Stimulated activated CD8-positive, alpha-beta memory T cell treated with anti-CD3 and anti-CD28 coated beads, Interleukin-4, amount 100 ng/mL, for 1 hour (primary cell): ENCODE results near the gene MRPL28.
"Not testable (repeated sequence)": the region's sequence is repeated elsewhere in the genome, so short reads cannot be mapped to it uniquely, and the experiment has no call there.

Source experiments
- DNase-seq, 2 donors: peaks; one replicate each; pipeline ENCODE4 v3.0.0-alpha.2; 2020; ENCODE audit warnings: low read depth in 2 of 2, low spot score in 1 of 2

Gene MRPL28

DNA sequence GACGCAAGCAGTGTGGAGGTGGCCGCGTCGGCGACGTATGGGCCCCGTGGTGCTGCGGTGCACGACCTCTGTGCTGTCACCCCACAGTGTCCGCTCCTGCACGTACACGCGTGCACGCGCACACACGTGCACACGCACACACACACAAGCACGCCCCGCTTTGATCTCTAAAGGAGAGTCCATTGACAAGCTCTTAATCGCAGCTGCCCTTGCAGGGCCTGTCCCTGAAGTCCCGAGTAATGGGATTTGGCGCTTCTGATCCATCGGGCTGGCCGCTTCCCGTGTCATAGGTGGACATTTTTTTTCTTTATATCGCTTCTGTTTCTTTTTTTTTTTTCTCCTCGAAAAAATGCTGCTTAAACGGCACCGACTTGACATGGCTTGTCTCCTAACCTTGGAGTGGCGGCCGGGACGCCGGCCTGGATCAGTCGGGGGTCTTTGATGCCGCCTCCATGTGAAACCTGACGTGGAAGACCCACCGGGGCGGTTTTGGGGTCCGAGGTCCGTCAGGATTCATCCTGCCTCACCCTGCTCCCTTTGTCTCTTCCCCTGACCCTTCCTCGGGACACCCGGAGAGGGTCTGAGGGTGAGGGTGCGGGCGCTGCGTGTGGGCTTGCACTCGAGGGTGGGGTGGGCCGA, 9.5 kb downstream of the MRPL28 start:
- DNase-seq = no peak

DNA sequence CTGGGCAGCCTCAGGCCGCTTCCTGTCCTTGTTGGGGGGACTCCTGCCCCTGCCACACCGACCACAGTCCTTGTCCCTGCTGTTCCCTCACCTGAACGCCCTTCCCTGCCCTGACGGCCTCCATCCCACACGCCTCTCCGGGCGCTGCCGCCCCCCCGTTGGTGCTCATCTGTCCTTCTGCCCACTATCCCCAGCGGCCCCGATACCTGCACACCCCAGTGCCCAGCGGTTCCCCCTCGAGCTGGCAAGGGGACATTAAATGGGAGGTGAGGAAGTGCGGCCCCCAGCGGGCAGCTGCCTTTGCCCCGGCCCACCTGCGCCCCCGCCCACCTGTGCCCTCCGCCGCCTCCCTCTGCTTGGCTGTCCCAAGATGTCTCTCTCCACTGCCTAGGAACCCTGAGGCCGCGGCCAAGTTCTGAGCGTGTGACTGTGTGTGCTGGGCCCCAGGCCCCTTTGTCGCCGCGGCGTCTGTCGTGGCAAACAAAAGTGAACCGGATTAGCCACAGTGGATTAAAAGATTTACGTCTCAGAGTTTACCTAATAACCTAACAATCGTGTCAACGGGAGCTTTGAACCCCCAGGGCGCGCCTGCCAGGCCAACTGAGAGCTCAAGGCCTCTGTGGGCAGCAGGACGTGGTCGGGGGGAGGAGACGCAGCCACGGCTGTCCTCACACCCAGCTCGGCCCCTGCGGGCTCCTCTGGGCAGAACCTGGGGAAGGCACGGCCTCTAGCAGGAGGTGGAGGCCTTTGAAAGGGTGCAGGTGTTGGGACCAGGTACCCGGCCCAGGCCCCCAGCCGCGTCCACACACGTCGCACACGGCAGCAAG, 10.3 kb downstream of the MRPL28 start:
- DNase-seq = no peak

DNA sequence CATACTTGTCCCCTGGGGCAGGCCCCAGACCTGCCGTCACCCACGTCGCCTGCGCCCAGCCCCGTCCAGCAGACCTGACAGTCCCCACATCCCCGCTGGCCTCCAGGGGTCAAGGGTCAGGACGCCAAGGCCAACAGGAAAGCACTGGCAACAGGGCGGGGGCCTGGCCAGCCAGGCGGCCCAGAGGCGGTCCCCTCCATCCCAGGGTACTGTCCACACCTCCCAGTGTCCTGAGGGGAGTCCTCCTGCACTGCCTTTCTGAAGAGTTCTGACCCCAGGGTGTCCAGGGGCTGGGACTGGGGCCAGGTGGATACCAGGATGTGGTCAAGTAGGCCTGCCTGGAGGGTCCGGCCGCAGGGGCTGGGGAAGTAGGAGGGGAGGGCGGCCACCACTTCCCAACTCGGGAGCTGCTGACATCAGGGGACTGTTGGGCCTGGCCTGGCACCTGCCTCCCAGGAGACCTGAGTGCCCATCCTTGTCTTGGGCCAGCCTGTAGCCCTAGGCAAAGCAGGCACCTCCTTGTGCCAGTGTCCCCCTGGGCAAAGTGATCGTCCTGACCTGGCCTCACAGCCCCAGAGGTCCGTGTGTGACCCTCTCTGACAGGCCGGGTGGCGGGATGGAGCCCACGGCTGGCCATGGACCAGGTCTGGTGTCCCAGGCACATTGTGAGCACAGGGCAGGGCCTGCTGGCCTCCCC, 11.1 kb downstream of the MRPL28 start:
- no peak for DNase-seq

DNA sequence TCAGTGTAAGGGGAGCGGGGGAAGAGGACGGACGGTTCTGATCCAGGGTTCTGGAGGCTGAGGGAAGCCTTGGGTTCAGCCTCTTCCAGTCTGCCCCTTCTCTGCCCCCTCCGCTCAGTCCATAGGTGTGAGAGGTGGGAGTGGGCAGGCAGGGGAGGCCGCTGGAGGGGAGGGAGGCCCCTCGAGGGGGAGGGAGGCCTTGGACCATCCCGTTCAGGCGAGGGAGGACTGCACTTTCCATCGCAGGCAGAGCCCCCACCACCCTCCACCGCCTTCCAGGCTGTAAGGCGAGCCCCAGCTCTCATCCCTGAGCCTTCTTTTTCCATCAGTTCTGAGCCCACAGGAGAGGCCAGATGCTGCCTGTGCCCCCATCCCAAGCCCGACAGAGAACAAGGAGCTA, 13.6 kb downstream of the MRPL28 start:
- no peak for DNase-seq

DNA sequence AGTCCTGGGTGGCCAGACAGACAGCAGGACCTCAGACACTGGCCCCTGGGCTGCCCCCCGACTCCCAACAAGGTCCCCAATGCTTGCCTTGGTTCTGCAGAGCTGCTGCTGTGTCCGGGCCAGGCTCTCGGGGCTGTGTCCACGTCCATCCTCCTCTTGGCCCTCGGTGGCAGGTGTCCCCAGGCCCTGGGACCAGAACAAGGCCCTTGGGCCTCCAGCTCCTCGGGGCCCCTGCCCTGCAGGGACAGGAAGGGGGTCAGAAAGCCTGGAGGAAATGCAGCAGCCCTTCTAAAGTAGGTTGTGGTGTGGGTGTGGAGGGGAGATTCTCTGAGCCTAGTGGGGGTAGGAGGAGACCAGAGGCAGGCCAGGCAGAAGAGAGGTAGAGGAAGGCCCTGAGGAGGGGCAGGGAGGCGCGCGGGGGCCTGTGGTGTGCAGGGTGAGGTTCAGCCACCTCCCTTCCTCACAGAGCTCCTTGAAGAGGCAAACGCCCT, 15.3 kb downstream of the MRPL28 start:
- DNase-seq = peak in 1 of 2 donors; percentile 38

DNA sequence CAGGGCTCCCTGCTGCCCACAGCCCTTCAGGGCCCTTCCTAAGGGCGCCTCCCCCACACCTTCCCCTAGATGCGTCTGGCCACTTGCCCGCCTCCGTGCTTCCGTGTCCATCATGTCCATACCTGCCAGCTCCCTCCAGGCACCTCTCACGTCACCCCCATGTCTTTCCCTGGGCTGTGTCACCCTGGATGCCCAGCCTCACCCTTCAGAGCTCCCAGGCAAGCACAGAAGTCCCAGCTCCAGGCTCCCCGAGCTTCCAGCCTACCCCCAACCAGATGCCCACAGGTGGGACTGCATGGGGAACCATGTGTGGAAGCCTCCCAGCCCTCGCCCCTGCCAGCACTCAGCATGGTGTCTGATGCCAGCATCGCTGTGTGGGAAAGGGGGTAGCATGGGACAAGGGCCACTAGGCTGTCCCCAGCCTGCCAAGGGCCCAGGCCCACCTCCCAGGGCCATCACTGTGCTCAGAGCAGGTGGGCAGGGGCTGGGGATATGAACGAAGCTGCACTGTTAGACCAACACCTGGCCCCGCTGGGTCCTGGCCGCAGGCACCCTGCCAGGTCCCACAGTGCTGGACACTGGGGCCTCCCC, 16.0 kb downstream of the MRPL28 start:
- DNase-seq = no peak

DNA sequence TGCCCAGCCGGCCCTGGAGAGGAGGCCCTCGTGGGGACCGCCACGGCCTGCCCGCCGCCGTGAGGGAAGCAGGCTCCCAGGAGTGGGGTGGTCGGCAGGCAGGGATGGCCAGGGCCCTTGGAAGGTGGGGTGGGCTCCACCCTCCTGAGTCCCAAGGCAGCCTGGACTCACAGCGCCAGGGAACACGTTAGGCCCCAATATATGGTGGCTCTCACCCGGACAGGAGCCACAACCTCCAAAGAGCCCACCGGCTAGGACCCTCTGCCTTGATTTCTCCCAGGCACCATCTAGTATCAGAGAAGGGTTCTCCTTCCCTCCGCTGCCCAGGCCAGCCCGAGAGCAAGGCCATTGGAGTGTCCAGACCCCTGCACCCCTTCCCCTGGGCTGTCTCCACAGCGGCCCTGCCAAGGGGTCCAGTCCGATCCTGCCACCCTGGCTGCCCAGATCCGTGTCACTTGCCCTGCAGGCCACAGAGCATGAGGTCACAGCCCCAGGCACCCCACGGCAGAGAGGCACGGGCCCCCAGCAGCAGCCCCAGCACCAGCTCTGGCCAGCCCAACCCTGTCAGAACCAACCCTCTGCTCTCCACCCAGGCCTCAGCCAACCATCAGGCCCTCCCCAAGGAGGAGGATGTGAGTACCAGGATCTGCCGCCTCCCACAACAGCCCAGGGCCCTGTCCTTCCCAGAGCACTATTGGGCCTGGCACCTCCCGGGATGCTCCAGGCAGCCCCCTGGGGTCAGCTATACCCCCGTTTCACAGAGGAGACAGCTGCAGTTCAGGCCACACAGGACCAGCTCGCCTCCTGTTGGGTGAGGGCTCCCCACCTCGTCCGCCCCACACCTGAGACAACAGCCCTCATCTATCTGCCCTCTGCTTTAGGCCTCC, 16.7 kb downstream of the MRPL28 start:
- no peak for DNase-seq

DNA sequence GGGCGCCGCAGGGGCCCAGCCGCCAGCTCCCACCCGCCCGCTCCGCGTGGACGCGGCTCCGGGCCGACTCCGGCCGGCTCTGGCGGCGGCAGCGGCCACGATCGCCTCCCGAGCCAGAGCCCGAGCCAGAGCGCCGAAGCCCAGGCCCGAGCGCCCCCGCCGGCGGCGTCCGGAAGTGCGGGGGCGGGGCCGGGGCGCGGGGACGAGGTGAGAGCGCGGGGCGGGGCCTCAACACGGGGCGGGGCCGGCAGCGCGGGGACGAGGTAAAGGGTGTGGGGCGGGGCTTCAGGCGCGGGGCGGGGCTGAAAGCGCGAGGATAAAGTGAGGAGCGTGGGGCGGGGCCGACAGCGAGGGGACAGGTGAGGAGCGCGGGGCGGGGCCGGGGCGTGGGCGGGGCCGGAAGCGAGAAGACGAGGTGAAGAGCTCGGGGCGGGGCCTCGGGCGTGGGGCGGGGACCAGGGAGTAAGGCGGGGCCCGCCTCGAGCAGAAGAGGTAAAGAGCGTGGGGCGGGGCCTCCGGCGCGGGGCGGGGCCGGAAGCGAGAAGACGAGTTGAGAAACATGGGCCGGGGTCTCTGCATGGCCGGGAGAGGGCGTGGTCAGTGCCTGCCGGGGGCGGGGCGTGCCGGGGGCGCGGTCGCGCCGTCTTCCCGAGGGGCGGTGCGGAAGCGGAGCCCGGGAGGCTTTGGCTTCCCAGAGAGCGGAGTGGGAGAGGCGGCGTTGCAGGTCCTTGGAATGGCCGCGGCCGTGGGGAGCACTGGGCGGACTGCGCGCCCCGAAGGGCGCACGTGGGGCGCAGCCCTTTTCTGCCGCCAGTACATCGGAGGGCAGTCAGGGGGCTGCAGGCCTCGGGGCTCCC, 17.6 kb downstream of the MRPL28 start, which contains the start of gene AXIN1:
Gene AXIN1 (minus strand): TSS at position 177 of the 857 bp plus-strand sequence. CDS start 5,698 bp downstream, outside the sequence.
- peak; percentile 100 for DNase-seq

DNA sequence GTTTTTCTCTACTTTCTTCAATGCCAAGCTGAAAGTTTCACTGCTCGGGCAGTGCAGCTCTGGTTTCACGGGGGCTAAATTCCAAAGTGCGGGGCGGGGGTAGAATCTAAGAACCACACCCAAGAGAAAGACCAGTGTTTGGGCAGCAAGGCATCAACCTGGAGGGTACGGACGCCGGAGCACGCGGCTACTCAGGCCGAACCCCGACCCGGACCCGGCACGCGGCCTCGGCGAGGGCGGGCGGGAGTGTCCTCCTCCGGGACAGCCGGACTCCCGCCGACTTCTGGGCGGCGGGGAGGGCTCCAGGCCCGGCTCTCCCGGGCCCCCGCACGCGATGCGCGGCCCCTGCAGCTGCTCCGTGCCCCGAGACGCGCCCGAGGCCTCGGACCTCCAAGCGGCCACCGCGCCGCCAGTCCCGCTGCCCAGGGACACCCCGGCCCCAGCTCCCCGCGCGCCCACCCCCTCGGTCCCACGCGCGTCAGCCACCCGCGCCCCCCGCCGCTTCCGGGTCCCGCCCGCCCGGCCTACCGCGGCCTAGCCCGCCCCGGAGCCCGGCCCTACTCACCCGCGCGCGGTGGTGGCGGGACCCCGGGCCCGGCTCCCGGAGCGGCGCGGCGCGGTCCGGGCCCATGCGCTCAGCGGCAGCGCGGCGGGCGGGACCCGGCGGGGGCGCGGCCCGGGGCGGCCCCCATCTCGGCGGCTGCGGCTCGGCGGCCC, 18.4 kb downstream of the MRPL28 start:
- DNase-seq = no peak

DNA sequence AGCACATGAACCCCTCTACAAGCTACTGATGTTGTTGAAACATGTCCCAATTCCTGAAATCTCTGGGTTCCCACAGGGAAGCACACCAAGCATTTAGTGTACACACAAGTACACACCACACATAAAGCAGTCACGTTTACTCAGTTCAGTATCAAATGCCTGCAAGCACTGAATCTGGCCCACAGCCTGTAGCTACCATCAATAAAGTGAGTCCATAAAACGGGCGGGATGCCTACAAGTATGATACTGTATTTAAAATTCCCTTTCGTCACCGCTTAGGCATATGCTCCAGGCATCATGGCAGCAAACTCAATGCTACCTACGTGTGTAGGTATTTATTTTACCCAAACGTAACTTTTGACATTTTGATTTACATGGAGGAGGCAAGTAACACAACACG, 20.1 kb downstream of the MRPL28 start:
- DNase-seq = no peak

DNA sequence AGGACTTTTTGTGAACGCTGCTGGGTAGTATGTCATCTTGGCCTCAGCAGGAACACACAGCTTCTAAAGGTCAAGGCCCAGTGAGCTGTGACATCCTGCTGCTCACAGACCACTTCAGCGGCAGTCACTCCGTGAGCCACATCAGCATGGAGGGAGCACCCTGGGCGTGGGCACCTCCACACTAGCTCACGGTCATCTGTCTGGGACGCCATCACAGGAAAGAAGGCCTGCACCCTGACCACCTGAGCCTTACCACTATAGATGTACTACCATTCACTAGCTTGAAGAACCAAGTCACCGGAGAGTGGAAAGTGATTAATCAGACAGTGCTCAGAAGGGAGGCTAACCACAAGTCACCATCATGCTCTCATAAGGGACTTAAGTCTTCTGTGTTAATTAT, 21.1 kb downstream of the MRPL28 start:
- no peak for DNase-seq

DNA sequence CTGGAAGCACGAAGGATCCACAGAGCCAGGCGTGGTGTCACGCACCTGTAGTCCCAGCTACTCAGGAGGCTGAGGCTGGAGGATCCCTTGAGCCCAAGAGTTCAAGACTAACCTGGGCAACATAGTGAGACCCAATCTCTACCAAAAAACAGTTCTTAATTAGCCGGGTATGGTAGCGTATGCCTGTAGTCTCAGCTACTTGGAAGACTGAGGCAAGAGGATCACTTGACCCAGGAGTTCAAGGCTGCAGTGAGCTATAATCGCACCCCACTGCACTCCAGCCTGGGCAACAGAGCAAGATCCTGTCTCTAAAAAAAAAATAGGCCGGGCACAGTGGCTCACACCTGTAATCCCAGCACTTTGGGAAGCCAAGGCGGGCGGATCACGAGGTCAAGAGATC, 21.8 kb downstream of the MRPL28 start:
- not testable (repeated sequence) for DNase-seq

DNA sequence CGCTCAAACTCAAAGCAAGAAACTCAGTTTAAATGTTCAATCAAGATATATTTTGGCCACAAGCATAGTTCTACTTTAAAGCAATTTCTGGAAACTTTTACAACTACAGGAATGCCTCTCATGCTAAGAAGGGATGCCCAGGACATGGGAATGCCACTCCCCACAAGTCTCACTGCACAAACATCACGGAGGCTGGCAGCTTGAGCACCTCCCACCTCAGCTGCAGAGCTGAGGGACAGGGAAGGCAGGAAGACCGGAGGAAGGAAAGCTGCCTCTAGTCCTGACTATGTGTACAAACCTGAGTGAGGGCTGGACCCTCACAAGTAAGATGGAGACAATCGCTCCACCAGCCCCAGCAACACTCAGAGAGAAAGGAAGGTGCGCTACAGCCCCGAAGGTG, 23.1 kb downstream of the MRPL28 start:
- DNase-seq = no peak

DNA sequence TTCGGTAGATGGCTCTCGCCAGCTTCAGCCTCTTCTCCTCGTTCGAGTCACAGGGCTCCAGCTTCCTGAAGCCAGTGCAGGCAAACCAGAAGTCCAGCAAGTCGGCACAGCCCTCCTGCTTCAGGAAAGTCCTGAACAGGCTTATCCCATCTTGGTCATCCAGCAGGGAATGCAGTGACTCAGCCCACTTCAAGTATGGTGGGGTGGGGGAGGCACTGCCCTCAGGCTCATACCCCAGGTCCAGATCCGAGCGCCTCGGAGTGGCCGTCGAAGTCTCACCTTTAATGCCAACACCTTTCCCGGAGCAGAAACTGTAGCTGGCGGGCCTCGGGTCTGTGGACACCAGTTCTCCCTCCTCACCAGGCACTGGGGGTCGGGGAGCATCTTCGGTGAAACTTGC, 23.8 kb downstream of the MRPL28 start:
- DNase-seq = no peak

DNA sequence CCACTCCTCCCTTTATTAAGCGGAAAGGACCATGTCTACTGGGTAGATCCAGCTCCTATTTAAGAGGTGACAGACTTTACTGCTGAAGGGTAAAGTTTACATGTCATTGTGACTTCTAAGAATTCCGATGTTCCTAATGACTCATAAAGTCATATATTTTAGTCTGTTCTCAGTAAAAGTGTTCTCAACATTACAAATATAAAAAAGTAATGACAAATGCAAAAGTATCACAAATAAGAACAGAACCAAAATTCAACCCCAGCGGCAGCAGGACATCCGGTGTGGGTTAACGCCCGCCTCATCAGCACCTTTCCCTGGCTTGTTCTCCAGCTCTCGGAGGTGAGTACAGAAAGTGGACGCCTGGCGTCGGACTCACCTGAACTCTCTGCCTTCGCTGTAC, 24.6 kb downstream of the MRPL28 start:
- no peak for DNase-seq

DNA sequence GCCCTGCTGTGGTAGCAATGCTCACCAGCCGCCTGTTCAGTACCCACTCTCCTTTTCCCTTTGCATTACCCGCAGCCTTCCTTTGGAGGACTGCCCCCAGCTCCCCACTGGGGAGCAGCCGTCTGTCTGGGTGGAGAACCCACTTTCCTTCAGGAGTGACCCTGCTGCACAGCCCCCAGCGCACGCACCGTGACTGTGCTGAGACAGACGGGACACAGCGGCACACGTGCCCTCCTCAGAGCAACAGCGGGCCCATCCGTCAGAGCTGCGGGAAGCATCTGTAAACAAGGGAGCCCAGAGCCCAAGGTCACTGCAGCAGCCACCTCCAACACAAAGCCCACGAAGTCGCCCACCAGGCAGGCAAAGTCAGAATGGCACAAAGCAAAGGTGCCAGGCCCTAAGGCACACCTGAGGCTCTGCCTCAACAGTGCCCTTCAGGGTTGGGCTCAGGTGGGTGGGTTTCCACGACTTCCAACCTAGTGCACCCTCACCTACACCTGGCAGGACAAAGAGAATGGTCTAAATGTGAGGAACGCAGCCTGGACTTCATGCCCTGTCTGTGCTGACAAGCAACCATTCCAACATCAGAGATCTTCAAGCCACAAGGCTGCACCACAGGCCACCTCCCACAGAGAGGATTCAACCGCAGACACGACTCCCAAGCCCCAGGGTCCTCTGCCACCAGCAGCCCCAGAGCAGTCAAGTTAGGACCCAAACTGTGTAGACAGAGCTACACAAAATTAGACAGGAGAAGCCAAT, 27.7 kb downstream of the MRPL28 start:
- no peak for DNase-seq

DNA sequence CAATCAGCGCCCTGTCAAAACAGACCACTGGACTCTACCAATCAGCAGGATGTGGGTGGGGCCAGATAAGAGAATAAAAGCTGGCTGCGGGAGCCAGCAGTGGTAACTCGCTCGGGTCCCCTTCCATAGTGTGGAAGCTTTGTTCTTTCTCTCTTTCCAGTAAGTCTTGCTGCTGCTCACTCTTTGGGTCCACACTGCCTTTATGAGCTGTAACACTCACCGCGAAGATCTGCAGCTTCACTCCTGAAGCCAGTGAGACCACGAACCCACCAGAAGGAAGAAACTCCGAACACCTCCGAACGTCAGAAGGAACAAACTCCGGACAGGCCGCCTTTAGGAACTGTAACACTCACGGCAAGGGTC, 28.4 kb downstream of the MRPL28 start:
- not testable (repeated sequence) for DNase-seq
